Medulla oblongata (tissue), 1 donor: Measurements from ENCODE around the gene ST6GALNAC3.

Experiments
- DNase-seq: peaks from one replicate; pipeline ENCODE4 v3.0.0-alpha.2; 2015; ENCODE audit errors: extremely low spot score

ST6GALNAC3 gene

GRCh38 chr1:76287917-76288316 lies 213.4 kb downstream of the ST6GALNAC3 start:
- DNase-seq = no peak

GRCh38 chr1:76288758-76289483 lies 214.4 kb downstream of the ST6GALNAC3 start:
- DNase-seq = no peak

GRCh38 chr1:76289692-76290091 lies 215.1 kb downstream of the ST6GALNAC3 start:
- no peak for DNase-seq

GRCh38 chr1:76290271-76290670 lies 215.7 kb downstream of the ST6GALNAC3 start:
- DNase-seq = no peak

- no peak for DNase-seq
Observed at GRCh38 chr1:76291191-76291590, 216.6 kb downstream of the ST6GALNAC3 start.

GRCh38 chr1:76291737-76292136 lies 217.2 kb downstream of the ST6GALNAC3 start:
- DNase-seq = no peak

GRCh38 chr1:76292418-76293184 lies 218.1 kb downstream of the ST6GALNAC3 start:
- DNase-seq = no peak

- DNase-seq = no peak
Observed at GRCh38 chr1:76293831-76294230, 219.3 kb downstream of the ST6GALNAC3 start.

GRCh38 chr1:76294482-76295194 lies 220.1 kb downstream of the ST6GALNAC3 start:
- no peak for DNase-seq

GRCh38 chr1:76298399-76298798 lies 223.9 kb downstream of the ST6GALNAC3 start:
- no peak for DNase-seq

GRCh38 chr1:76299036-76299435 lies 224.5 kb downstream of the ST6GALNAC3 start:
- no peak for DNase-seq

GRCh38 chr1:76300556-76300955 lies 226.0 kb downstream of the ST6GALNAC3 start:
- no peak for DNase-seq

GRCh38 chr1:76302711-76303339 lies 228.3 kb downstream of the ST6GALNAC3 start:
- no peak for DNase-seq

GRCh38 chr1:76303340-76303717 lies 228.8 kb downstream of the ST6GALNAC3 start:
- DNase-seq = no peak

GRCh38 chr1:76313304-76313703 lies 238.8 kb downstream of the ST6GALNAC3 start:
- no peak for DNase-seq

GRCh38 chr1:76314730-76315129 lies 240.2 kb downstream of the ST6GALNAC3 start:
- DNase-seq = no peak

- no peak for DNase-seq
Observed at GRCh38 chr1:76317299-76317900, 242.9 kb downstream of the ST6GALNAC3 start.

GRCh38 chr1:76330991-76331603 lies 256.6 kb downstream of the ST6GALNAC3 start:
- peak; percentile 80 for DNase-seq

- no peak for DNase-seq
Observed at GRCh38 chr1:76335882-76336281, 261.3 kb downstream of the ST6GALNAC3 start.

GRCh38 chr1:76336931-76337371 lies 262.4 kb downstream of the ST6GALNAC3 start:
- peak; percentile 70 for DNase-seq
